GM12891 (cell line): Measurements from ENCODE around the gene RALGAPA1.
"Not testable (repeated sequence)": the region's sequence is repeated elsewhere in the genome, so short reads cannot be mapped to it uniquely, and the experiment has no call there.

ENCODE experiments used
- POLR2A ChIP-seq: IDR thresholded peaks from 2 replicates; pipeline ENCODE4 v1.6.1; 2011; ENCODE audit warnings: low read depth, low read length, control low read depth
- TAF1 ChIP-seq: IDR thresholded peaks from 2 replicates; pipeline ENCODE4 v1.6.1; 2011; ENCODE audit warnings: low read depth, low read length, control low read depth

GRCh38 chr14:35619461-35619860 is 189.6 kb downstream of the RALGAPA1 start:
- not testable (repeated sequence) for TF ChIP-seq POLR2A, TAF1
